Vagina (tissue), 2 donors: ENCODE measurements around the gene SELENOM.

Experiments
- POLR2A ChIP-seq, 2 donors: fragments of 450-650 bp; IDR thresholded peaks; one replicate each; pipeline ENCODE4 v1.6.1; 2017; ENCODE audit warnings: antibody characterized with exemption in 2 of 2, mild to moderate bottlenecking in 2 of 2, moderate library complexity in 2 of 2
- TF ChIP-seq, protein P1 (sequence below), 3 experiments: fragments of 450-650 bp in 2 of 3; fragments of 200-600 bp in 1 of 3; sonication (generic) in 1 of 3; IDR thresholded peaks; one replicate each; pipeline ENCODE4 v1.5.1; 2017 to 2019; ENCODE audit warnings: antibody characterized with exemption in 3 of 3, mild to moderate bottlenecking in 2 of 3, moderate library complexity in 2 of 3

- TF ChIP-seq, protein P1, sequence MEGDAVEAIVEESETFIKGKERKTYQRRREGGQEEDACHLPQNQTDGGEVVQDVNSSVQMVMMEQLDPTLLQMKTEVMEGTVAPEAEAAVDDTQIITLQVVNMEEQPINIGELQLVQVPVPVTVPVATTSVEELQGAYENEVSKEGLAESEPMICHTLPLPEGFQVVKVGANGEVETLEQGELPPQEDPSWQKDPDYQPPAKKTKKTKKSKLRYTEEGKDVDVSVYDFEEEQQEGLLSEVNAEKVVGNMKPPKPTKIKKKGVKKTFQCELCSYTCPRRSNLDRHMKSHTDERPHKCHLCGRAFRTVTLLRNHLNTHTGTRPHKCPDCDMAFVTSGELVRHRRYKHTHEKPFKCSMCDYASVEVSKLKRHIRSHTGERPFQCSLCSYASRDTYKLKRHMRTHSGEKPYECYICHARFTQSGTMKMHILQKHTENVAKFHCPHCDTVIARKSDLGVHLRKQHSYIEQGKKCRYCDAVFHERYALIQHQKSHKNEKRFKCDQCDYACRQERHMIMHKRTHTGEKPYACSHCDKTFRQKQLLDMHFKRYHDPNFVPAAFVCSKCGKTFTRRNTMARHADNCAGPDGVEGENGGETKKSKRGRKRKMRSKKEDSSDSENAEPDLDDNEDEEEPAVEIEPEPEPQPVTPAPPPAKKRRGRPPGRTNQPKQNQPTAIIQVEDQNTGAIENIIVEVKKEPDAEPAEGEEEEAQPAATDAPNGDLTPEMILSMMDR (IDR thresholded peaks at IDR 0.05) = no peak
- TF ChIP-seq POLR2A (IDR thresholded peaks at IDR 0.05) = no peak
Measured at GRCh38 chr22:31142285-31142684, 34.9 kb upstream of the SELENOM start.
